Fibroblast of the aortic adventitia (primary cell): Measurements from ENCODE around the gene FAM168A. TPM values are rescaled to one million over a fixed set of nuclear protein-coding genes. Genes with fewer than 3 reads are reported as not detected.

Experiments
- DNase-seq: peaks from one replicate; pipeline ENCODE4 v3.0.0-alpha.2; 2010; ENCODE audit warnings: low read depth
- H3K4me3 ChIP-seq: 2 replicates; pipeline ENCODE4 v1.5.1; 2011; ENCODE audit warnings: low read depth, mild to moderate bottlenecking, control low read depth, low read length, moderate library complexity
- total RNA-seq: library from RNA; depleted of rRNA; stranded (reverse); fragments of >200 nt; gene quantifications from 2 replicates; pipeline ENCODE4 v1.2.3, GENCODE V29; 2012; ENCODE audit warnings: low replicate concordance
- TF ChIP-seq, protein P1 (sequence below): IDR thresholded peaks from 2 replicates; pipeline ENCODE4 v1.5.1; 2011; ENCODE audit warnings: mild to moderate bottlenecking, low read length, control low read depth, inconsistent platforms; ENCODE audit not compliant: insufficient read depth

The FAM168A gene
- total RNA-seq, 1 donor, result 40.0 TPM

DNA sequence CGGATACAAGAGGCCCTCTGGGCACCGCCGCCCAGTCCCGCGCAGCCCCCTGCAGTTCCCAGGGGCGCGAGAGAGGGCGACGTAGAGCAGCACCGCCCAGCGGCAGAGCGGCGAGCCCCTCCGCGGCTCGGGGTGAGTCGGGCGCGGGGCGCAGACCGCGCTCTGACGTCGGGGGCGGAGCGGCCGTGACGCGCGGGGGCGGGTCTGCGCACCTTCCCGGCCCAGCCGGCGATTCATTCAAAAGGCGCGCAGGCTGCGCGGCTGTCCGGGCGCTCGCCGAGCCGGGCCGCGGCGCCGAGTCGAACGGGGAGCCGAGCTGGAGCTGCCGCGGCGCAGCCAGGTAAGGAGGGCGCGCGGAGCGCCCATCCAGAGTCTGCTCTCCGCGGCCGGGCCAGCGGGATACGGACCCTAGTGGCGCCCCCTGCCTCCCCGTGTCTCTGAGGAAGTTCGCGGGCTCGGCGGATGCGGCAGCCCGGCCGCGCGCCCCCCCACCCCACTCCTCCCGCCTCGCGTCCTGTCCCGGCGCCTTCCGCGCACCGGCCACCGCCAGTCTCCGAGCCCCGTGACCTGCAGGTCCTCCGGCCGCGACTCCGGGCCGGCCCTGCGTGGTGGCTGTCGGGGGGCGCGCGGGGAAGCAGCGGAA is 221.6 kb downstream of the FAM168A start, which contains the start of gene RELT:
Gene RELT (plus strand): TSS at position 240 of the 643 bp plus-strand sequence. CDS start 12,738 bp downstream, outside the sequence.
- peak within 1 kb of the TSS; percentile 82 for H3K4me3 ChIP-seq
- TF ChIP-seq, protein P1, sequence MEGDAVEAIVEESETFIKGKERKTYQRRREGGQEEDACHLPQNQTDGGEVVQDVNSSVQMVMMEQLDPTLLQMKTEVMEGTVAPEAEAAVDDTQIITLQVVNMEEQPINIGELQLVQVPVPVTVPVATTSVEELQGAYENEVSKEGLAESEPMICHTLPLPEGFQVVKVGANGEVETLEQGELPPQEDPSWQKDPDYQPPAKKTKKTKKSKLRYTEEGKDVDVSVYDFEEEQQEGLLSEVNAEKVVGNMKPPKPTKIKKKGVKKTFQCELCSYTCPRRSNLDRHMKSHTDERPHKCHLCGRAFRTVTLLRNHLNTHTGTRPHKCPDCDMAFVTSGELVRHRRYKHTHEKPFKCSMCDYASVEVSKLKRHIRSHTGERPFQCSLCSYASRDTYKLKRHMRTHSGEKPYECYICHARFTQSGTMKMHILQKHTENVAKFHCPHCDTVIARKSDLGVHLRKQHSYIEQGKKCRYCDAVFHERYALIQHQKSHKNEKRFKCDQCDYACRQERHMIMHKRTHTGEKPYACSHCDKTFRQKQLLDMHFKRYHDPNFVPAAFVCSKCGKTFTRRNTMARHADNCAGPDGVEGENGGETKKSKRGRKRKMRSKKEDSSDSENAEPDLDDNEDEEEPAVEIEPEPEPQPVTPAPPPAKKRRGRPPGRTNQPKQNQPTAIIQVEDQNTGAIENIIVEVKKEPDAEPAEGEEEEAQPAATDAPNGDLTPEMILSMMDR, result peak; percentile 85
- DNase-seq, result peak; percentile 85

DNA sequence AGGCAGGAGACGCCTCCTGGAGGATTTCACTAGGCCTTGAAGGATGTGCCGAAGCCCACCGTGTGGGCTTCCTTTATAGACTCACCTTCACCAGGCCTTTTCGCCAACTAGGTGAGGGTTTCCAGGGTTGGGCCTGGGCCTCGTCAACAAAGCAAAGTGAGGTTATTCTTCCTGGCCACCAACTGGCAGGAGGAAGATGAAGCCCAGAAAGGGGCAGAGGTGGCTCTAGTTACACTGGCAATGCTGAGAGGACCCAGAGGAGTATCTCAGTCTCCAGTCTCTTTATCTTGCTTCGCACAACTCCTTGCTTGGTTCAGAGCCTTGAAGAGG is 222.1 kb downstream of the FAM168A start:
- TF ChIP-seq, protein P1, result no peak
- no peak for DNase-seq
- H3K4me3 ChIP-seq, result no peak overlapping the region

DNA sequence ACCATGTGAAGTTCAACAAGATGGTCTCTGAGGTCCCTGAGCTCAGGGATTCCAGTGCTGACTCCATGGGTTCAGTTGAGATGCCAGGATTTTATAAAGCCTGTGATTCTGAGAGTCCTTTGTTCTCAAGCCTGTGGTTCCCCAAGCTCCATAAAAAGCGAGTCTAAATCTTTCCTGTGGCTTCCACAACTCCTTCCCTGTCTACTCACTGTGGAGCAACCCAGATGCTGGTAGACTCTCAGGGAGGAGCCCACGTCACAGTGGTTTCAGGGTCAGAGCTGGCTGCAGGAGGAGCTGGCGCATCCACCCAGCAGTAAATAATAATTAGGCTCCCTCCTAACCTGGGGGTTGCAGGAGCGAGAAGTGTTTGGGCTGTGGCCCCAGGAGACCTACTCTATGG is 223.8 kb downstream of the FAM168A start:
- no peak for DNase-seq
- H3K4me3 ChIP-seq, result no peak overlapping the region
- TF ChIP-seq, protein P1, result no peak

DNA sequence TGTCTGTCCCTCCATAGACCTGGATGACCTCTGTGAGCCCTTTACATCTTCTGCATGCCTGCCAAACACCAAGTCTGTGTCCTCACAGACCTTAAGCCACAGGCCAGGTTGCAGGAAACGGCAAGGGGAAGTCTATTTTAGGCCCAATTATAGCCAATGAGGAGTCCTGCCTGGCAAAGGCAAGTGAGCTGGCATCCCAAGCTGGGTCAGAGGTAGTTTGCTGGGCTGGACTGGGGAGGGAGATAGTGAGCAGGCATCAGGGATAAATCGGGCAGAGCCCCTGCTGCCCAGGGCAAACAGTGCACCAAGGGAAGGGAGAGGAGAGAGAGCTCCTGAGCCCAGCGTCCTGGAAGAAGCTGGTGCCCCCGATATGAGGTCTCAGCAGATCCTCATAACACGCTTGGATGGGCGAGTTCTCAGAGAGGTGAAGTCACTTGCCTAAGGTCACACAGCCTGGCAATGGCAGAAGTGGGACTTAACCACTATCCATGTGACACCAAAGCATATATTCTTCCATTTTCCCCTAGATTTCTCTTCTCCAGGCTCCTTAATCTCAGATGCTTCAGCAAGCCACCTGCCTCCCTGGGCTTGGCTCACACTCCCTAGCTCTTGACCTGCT is 225.4 kb downstream of the FAM168A start:
- TF ChIP-seq, protein P1, result peak; percentile 12
- H3K4me3 ChIP-seq, result no peak overlapping the region
- no peak for DNase-seq

DNA sequence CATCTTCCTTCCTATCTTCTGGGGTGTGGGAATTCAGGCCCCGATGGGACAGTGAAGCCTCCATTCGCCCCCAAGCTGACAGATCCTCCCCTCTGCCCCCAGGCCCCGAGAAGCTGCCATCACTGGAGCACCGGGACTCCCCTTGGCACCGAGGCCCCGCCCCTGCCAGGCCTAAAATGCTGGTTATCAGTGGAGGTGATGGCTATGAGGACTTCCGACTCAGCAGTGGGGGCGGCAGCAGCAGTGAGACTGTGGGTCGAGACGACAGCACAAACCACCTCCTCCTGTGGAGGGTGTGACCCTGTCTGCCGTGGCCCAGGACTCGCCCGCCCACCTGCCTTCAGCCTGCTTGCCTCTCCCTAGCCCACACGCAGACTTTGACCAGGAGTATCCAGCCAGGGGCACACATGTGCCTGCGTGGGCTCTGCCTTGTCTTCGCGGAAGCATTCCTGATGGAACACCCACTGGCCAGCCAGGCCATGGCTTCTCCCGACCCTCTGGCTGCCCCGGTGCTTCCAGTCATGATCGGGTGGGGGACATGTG is 230.4 kb downstream of the FAM168A start:
- DNase-seq, result no peak
- TF ChIP-seq, protein P1, result no peak
- no peak overlapping the region for H3K4me3 ChIP-seq

DNA sequence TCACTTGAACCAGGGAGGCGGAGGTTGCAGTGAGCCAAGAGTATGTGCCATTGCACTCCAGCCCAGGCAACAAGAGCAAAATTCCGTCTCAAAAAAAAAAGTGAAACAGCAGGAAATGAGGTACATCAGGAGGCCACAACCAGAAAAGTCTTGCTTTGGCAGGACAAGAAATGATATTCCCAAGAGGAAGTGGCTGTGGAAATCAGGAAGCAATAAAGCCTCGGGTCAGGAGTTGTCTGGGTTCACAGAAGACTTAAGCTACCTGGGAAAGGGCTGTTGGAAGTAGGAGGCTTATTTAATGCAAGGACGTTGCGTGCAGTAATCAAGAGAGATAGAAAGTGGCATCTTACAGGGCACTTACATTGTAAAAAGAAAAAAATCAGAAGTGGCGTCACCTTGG is 231.0 kb downstream of the FAM168A start:
- TF ChIP-seq, protein P1, result no peak
- no peak for DNase-seq
- no peak overlapping the region for H3K4me3 ChIP-seq
